GM19043 (cell line): Measurements from ENCODE around the gene TMEM145.
"Not testable (repeated sequence)": the region's sequence is repeated elsewhere in the genome, so short reads cannot be mapped to it uniquely, and the experiment has no call there.

ENCODE experiments used
- ATAC-seq: cut with Tn5 transposase; IDR thresholded peaks from one replicate; pipeline ENCODE4 v1.9.1; 2021; ENCODE audit warnings: low read depth; ENCODE audit not compliant: unreplicated experiment

TMEM145 gene

DNA sequence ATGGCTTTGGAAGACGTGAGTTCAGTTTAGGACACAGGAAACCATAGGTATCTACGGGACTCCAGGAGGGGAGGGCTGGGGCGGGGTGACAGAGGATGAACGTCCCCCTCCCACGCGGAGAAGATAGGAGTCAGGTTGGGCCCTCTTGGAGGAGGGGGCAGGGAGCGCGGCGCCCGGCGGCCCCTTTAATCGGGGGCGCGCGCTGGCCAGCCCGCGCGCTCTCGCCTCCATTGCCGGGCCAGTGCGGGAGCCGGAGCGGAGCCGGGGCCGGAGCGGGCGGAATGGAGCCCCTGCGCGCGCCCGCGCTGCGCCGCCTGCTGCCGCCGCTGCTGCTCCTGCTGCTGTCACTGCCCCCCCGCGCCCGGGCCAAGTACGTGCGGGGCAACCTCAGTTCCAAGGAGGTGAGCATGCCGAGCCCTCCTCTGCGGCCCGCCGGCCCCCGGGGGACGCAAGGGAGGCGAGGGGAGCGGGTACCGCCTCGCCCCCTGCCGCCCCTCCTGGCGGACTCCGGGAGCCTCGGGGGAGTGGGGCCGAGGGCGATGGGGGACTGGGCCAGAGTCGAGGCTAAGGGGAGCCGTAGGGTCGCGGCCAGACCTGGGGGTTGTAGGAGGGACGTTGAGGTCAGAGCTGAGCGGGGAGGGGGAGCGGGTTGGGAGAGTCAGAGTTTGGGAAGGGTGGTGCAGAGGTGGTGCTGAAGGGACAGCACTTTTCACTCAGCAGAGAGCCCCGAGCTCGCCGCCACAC is at the start of gene TMEM145:
Gene TMEM145, plus strand, starts transcription at position 214 of the 744 bp plus-strand sequence. Its CDS starts 68 bp downstream, at position 282.
- ATAC-seq: no peak

DNA sequence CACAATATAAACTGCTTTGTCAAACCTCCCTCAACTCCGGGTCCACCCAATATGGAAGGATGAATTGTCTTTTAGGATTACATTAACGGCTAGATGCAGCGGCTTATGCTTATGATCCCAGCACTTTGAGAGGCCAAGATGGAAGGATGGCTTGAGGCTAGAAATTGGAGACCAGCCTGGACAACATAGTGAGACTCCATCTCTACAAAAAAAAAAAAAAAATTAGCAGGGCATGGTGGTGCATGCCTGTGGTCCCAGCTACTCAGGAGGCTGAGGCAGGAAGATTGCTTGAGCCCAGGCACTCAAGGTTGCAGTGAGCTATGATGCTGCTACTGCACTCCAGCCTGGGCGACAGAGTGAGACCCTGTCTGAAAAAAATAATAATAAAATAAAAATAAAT is 47.0 kb upstream of the TMEM145 start:
- ATAC-seq: not testable (repeated sequence)

DNA sequence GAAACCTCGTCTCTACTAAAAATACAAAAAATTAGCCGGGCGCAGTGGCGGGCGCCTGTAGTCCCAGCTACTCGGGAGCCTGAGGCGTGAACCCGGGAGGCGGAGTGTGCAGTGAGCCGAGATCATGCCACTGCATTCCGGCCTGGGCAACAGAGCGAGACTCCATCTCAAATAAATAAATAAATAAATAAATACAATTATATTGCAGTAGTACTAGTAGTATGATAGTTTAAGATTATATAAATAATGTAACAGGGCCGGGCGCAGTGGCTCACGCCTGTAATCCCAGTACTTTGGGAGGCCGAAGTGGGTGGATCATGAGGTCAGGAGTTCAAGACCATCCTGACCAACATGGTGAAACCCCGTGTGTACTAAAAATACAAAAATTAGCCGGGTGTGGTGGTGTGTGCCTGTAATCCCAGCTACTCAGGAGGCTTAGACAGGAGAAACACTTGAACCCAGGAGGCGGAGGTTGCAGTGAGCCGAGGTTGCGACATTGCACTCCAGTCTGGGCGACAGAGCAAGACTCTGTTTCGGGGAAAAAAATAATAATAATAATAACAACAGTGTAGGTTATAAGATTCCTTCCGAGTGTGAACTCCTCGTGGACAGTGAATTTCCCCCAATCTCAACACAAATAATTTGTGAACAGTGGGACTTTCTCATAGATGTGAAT is 46.0 kb upstream of the TMEM145 start:
- not testable (repeated sequence) for ATAC-seq

DNA sequence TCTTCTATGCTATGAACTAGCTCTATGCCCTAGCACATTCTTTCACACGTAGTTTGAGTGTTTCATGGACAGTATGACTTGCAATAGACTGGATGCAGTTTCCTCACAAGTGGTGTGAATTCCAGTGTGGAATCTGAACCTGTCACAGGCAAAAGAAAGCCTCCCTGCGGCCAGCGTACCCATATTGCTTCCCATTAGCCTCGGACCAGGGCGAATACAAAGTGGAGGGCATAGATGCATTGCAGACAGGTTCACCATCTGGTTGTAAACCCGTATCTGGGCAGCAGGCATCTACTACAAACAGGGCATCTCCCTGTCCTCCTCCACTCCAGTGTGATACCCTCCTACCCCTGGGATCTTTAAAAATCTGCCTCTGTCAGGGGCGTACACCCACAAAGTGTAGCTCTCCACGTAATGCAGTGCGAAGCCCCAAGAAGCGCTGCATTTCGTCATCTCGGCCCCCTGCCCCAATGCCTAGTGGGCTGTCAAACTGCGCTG is 45.4 kb upstream of the TMEM145 start:
- ATAC-seq: no peak

DNA sequence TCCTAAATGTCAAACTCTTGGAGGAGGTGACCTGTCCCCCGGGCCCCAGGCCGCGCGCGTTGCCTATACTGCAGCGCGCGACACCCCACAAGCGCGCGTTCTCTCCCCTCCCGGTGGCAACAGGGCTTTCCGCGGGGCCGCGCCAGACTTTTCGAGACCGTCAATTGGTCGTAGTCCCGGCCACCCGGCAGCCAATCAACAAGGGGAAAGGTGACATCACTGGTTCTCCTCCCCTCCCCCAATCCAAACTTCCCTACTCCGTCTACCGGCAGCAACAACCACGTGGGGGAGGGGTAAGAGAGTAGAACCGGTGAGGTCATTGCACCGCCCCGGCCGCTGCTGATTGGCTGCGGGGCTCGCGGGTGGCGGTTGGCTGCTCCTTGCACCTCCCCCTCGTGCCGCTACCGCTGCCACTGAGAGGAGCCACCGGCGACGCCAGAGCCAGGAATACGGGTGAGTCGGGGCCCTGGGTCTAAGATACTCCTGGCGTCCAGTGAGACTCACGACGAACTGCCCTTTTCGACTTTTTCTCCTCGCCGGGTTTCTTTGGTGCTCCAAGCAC is 44.9 kb upstream of the TMEM145 start:
- peak; percentile 50 for ATAC-seq

DNA sequence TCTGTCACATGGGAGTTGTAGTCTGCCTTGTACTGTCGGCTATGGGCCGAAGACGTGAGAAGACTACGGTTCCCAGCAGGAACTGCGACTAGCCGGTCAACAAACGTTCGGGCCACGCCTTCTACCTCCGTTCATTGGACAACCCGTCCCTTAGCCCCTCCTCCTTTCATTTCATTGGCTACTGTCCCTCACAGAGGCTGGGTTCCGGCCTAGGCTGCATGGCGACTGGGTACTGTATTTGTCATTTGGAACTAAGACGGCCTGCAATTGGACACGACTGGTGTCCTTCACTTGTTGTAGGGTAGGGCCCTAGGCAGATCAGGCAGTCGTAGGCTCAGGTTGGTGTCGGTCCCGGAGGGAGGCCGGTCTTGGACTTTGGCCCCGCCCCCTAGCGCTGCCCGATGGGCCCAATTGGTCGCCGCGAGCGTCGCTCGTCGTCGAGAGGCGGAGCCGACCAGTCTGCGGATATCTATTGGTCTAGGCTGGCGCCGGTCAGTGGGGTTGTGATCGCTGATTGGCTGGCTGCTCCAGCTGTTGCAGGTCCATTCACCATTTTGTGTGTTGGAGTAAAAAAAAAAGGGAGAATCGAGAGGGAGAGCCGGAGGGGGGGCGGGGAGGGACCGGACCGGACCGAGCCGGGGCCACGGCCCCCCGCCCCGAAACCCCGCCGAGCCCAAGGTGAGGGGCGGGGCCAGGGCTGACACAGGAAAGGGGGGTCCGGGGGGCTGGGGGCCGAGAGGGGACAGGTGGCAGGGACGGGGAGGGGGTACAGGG is 44.2 kb upstream of the TMEM145 start, which contains the start of gene CIC:
Gene CIC, plus strand, starts transcription at position 549 of the 774 bp plus-strand sequence. CDS start 2,532 bp downstream, outside the sequence.
- ATAC-seq: peak; percentile 68

DNA sequence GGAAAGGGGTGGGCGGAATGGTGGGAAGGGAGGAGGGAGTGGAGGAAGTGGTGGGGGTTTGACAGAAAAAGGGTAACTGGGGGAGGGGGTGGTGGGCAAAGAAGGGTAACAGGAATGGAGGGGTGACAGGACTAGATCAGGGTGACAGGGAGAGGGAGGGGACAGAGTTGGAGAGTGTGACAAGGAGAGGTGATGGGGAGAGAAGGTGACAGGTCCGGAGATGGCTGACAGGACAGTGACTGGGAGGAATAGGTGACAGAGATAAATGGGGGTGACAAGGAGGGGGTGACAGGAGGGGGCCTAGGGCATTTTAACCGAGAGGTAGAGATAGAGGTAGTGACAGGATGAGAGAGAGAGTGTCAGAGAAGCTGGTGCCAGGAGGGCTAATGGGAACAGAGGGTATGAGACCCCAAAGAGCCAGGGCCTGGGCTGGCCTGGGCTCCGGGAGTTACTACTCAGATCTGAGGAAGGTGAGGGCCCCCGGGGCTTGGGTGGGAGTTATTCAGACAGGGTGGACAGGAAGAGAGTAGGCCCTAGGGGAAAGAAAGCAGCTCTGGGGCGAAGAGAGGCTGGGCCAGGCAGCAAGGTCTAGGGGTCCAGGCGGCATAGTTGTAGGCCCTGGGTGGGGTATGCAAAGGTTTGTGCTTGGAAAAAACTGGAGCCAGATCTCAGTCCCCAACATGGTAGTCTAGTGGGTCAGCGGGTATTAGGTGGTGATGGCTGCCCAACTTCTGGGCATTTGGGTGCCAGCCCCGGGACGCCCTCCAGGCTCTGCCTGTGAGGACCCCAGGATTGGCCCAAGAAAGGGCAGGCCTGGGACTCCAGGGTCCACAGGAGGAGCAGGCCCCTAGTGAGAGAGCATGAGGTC is 43.4 kb upstream of the TMEM145 start:
- no peak for ATAC-seq

DNA sequence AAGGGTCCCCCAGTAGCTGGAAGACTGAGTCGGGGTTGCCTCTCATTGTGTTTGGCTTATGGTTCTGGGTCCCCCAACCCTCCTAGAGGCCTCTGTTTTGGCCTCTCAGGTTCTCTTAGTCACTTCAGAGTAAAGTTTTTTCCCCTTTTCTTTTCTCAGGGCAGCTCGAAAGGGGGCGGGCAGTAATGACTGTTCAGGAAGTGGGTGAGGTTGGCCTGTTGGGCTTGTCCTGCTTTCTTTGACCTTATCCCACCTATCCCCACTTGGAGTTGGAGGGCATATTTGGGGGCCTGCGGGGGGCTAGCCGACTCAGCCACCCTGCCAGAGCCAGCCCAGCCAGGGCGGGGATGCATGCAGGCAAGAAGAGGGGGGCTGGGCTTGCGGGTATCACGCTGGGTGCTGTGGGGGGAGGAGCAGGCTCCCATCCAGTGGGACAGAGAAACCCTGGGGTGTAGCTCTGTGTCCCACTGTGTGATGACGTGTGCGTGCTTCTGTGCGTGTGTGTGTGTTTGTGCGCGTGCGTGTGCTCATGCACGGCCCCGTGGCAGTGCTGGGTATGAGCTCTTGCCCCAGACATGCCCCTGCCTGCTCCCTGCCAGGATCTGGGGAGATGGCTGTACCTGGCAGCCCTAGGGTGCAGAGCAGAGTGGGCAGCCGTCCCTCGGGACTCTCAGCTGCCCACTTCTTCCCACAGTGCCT is 42.6 kb upstream of the TMEM145 start:
- ATAC-seq: no peak

DNA sequence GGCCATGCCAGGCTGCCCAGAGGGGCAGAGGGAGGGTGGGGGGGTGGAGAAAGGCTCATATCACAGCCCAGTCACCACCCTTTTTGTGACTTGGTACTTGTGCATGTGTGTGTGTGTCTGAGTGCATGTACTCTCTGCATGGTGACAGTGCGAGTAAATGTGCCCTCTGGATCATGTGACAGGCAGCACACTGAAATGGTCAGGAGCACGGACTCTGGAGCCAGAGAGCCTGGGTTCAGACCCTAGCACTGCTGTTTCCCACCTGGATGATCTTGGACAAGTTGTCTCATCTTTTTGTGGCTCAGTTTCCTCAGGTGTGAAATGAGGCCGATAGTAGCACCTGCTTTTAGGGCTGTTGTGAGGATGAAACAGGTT is 42.1 kb upstream of the TMEM145 start:
- no peak for ATAC-seq

DNA sequence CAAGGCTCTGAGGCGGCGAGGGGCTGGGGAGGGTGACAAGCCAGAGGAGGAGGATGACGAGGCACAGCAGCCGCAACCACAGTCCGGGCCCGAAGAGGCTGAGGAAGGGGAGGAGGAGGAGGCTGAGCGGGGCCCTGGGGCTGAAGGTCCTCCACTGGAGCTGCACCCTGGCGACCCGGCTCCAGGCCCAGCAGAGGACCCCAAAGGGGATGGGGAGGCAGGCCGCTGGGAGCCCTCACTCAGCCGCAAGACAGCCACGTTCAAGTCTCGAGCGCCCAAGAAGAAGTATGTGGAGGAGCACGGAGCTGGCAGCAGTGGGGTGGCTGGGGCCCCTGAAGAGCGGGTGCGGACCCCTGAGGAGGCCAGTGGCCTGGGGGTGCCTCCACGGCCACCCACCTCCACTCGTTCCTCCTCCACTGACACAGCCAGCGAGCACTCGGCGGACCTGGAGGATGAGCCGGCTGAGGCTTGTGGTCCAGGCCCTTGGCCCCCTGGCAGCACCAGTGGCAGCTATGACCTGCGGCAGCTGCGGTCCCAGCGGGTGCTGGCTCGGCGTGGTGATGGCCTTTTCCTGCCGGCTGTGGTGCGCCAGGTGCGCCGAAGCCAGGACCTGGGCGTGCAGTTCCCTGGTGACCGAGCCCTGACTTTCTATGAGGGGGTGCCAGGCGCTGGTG is 41.1 kb upstream of the TMEM145 start:
- no peak for ATAC-seq

DNA sequence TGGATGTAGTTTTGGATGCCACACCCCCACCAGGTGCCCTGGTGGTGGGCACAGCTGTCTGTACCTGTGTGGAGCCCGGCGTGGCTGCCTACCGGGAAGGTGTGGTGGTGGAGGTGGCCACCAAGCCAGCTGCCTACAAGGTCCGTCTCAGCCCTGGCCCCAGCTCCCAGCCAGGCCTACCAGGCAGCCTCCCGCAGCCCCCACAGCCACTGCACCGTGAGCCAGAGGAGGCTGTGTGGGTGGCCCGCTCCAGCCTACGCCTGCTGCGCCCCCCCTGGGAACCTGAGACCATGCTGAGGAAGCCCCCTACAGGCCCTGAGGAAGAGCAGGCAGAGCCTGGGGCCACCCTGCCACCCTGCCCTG is 40.6 kb upstream of the TMEM145 start:
- no peak for ATAC-seq

DNA sequence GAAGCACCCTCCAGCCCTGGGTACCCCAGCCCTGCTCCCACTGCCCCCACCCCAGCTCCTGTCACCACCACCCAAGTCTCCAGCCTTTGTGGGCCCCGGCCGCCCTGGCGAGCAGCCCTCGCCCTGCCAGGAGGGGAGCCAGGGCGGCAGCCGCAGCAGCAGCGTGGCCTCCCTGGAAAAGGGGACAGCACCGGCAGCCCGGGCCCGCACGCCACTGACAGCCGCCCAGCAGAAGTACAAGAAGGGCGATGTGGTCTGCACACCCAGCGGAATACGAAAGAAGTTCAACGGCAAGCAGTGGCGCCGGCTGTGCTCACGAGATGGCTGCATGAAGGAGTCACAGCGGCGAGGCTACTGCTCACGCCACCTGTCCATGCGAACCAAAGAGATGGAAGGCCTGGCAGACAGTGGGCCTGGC is 40.1 kb upstream of the TMEM145 start:
- no peak for ATAC-seq

DNA sequence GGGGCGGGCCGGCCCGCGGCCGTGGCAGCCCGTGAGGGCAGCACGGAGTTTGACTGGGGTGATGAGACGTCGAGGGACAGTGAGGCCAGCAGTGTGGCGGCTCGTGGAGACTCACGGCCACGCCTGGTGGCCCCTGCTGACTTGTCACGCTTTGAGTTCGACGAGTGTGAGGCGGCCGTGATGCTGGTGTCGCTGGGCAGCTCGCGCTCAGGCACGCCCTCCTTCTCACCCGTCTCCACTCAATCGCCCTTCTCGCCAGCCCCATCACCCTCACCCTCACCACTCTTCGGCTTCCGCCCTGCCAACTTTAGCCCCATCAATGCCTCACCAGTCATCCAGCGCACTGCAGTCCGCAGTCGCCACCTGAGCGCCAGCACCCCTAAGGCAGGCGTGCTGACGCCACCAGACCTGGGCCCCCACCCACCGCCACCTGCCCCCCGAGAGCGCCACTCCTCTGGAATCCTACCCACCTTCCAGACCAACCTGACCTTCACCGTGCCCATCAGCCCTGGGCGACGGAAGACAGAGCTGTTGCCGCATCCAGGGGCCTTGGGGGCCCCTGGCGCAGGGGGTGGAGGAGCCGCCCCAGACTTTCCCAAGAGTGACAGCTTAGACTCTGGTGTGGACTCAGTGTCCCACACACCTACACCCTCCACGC is 39.6 kb upstream of the TMEM145 start:
- no peak for ATAC-seq

DNA sequence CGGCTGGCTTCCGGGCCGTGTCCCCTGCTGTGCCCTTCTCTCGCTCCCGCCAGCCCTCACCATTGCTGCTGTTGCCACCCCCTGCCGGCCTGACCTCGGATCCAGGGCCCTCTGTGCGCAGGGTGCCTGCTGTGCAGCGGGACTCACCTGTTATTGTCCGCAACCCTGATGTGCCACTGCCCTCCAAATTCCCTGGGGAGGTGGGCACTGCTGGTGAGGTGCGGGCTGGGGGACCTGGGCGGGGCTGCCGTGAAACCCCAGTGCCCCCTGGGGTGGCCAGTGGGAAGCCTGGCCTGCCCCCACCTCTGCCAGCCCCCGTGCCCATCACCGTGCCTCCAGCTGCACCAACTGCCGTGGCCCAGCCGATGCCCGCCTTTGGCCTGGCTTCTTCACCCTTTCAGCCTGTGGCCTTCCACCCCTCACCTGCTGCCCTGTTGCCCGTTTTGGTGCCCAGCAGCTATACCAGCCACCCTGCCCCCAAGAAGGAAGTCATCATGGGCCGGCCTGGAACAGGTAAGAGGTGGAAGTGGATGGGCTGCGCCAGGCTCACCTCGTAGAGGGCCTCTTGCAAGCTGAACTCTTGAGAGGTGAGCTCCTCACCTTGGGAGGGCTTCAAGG is 38.9 kb upstream of the TMEM145 start:
- ATAC-seq: no peak

DNA sequence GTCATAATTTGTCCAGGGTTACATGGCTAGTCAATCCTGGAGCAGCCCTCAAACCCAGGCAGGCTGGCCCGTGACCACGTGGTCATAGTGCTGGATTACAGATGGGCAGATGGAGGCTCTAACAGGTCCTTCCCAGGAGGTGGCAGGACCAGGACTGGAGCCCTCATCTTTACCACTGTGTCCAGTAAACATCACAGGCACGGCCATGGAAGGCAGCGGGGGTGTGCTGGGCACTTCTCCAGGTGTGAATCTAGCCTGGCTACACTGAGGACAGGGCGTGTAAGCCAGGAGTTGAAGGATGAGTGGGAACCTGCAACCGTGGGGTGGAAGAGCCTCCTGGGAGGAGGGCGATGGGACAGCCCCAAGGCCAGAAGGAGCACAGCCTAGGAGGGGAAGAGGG is 38.0 kb upstream of the TMEM145 start:
- ATAC-seq: no peak

DNA sequence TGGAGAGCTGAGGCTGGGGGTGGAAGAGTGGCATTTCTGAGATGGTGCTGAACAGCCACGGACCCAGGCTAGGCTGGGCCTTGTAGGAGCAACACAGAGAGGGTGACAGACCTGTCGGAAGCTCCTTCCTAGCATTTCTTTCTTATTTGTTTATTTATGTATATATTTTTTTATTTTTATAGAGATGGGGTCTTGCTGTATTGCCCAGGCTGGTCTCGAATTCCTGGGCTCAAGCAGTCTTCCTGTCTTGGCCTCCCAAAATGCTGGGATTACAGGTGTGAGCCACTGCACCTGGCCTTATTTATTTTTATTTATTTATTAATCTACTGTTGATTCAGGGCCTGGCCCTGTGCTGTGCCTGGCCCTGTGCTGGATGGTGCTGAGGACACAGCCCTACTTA is 37.6 kb upstream of the TMEM145 start:
- ATAC-seq: no peak

DNA sequence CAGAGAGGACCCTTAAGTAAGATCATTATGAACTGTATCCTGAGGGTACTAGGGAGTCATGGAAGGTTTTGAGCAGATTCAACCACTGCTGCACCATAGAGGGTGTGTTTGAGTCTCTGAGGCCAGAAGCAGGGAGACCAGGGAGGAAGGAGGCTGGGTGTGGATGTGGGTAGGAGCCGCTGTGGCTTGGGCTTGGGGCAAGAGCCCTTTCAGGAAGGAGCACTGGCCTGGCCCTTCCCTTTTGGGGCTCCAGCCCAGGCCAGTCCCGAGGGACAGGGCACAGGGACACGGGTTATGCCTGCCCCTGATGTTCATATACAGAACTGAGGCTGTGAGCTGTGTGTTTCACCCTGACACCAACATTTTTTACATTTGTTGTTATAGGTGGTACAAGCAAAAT is 36.8 kb upstream of the TMEM145 start:
- ATAC-seq: no peak

DNA sequence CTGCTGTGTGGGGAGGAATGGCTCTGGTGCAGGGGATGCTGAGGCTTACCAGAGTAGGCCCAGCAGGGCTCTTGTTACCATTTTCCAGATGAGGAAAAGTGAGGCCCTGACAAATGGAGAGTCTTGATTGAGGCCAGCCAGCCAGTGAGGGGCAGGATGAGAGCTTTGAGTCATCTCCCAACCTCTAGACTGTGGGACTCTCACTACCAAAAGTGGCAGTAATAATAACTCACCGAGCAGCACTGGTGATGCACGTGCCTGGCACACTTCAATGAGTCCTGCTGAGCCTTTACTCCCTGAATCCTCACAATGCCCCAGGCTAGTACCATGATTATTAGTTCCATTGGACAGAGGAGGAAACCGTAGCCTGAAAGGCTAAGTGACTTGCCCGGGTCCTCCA is 36.3 kb upstream of the TMEM145 start:
- ATAC-seq: no peak
